Measurements from ENCODE around the gene TENM3.

- TF ChIP-seq CTCF (IDR thresholded peaks at IDR 0.05) (no peak), POLR2A (IDR thresholded peaks at IDR 0.05) (no peak)
Observed at GRCh38 chr4:182825003-182825402, 581.8 kb downstream of the TENM3 start.

Data from uterus (tissue), 2 donors.